Suprapubic skin (tissue), 3 donors: ENCODE data around the gene DVL1.

Source experiments
- EP300 ChIP-seq: sonication (generic); formaldehyde crosslinking; IDR thresholded peaks from one replicate; pipeline ENCODE4 v1.6.1; 2017; ENCODE audit warnings: antibody characterized with exemption
- POLR2A ChIP-seq, 2 donors: fragments of 450-650 bp; IDR thresholded peaks; one replicate each; pipeline ENCODE4 v1.6.1; 2017; ENCODE audit warnings: antibody characterized with exemption in 2 of 2, mild to moderate bottlenecking in 2 of 2, moderate library complexity in 2 of 2
- TF ChIP-seq, protein P1 (sequence below), 2 donors: fragments of 200-600 bp in 1 of 2; fragments of 450-650 bp in 1 of 2; sonication (generic) in 1 of 2; IDR thresholded peaks; one replicate each; pipeline ENCODE4 v1.5.1; 2016 to 2019; ENCODE audit warnings: antibody characterized with exemption in 2 of 2, mild to moderate bottlenecking in 1 of 2, moderate library complexity in 1 of 2

DNA sequence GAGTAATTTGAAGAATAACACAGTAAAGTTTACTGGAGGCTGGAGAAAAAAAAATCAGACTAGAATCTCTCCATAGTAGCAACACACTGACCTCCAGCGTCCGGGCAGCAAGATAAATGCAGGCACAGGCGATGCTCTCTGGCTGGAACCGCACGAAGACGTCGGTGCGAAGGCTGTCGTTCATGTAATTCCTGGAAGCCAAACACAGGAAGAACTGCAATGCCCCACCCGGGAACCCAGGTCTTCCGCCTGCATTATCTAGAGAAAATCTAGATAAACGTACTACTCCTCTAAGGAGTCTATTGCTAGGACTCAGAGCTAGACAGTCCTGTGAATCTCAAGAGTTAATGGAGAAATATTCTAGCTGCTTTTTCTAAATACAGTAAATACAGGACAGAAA lies 41.5 kb upstream of the DVL1 start:
- TF ChIP-seq, protein P1, sequence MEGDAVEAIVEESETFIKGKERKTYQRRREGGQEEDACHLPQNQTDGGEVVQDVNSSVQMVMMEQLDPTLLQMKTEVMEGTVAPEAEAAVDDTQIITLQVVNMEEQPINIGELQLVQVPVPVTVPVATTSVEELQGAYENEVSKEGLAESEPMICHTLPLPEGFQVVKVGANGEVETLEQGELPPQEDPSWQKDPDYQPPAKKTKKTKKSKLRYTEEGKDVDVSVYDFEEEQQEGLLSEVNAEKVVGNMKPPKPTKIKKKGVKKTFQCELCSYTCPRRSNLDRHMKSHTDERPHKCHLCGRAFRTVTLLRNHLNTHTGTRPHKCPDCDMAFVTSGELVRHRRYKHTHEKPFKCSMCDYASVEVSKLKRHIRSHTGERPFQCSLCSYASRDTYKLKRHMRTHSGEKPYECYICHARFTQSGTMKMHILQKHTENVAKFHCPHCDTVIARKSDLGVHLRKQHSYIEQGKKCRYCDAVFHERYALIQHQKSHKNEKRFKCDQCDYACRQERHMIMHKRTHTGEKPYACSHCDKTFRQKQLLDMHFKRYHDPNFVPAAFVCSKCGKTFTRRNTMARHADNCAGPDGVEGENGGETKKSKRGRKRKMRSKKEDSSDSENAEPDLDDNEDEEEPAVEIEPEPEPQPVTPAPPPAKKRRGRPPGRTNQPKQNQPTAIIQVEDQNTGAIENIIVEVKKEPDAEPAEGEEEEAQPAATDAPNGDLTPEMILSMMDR (IDR thresholded peaks at IDR 0.05): no peak
- TF ChIP-seq POLR2A (IDR thresholded peaks at IDR 0.05) (no peak), EP300 (no peak)
